NCI-H187 (cell line): Measurements from ENCODE around the gene RASGRP3.
A peak's percentile ranks its signal among the peaks of the same experiment; 100 is the strongest.

Source experiments
- DNase-seq, 2 experiments: peaks; one replicate each; lab custom pipeline; 2025; lab: John Stamatoyannopoulos, UW

RASGRP3 gene

GRCh38 chr2:33579227-33579626, 102.8 kb downstream of the RASGRP3 start:
- no peak for DNase-seq

- no peak for DNase-seq
Observed at GRCh38 chr2:33581872-33582271, 105.4 kb downstream of the RASGRP3 start.

GRCh38 chr2:33583194-33583938, 106.9 kb downstream of the RASGRP3 start:
- no peak for DNase-seq

- DNase-seq, result no peak
Observed at GRCh38 chr2:33586766-33587165, 110.3 kb downstream of the RASGRP3 start.

- no peak for DNase-seq
Observed at GRCh38 chr2:33588232-33588631, 111.8 kb downstream of the RASGRP3 start.

GRCh38 chr2:33589444-33589843, 113.0 kb downstream of the RASGRP3 start:
- no peak for DNase-seq

- DNase-seq, result no peak
Observed at GRCh38 chr2:33595385-33595784, 118.9 kb downstream of the RASGRP3 start.

GRCh38 chr2:33597026-33597425, 120.6 kb downstream of the RASGRP3 start:
- DNase-seq, result no peak

- peak; percentile 45 to 51 for DNase-seq
Observed at GRCh38 chr2:33598561-33599174, 122.2 kb downstream of the RASGRP3 start.

- peak; percentile 98 to 99 for DNase-seq
Observed at GRCh38 chr2:33599175-33599942, 122.9 kb downstream of the RASGRP3 start, which contains the start of gene FAM98A. TSS of gene FAM98A (minus strand) at chr2:33599299. CDS start at chr2:33599221, 78 bp downstream.

GRCh38 chr2:33599943-33600192, 123.4 kb downstream of the RASGRP3 start:
- DNase-seq, result no peak

GRCh38 chr2:33602201-33602830, 125.9 kb downstream of the RASGRP3 start:
- no peak for DNase-seq

GRCh38 chr2:33603416-33603815, 127.0 kb downstream of the RASGRP3 start:
- no peak for DNase-seq

- DNase-seq, result no peak
Observed at GRCh38 chr2:33605056-33605455, 128.6 kb downstream of the RASGRP3 start.

- DNase-seq, result no peak
Observed at GRCh38 chr2:33606100-33606499, 129.7 kb downstream of the RASGRP3 start.

GRCh38 chr2:33606622-33607021, 130.2 kb downstream of the RASGRP3 start:
- no peak for DNase-seq

GRCh38 chr2:33607251-33607721, 130.8 kb downstream of the RASGRP3 start:
- no peak for DNase-seq

- DNase-seq, result no peak
Observed at GRCh38 chr2:33607905-33608304, 131.5 kb downstream of the RASGRP3 start.

GRCh38 chr2:33614190-33614589, 137.7 kb downstream of the RASGRP3 start:
- no peak for DNase-seq
